Measurements from ENCODE around the gene DNAH8. TPM values are rescaled to one million over a fixed set of nuclear protein-coding genes. Genes with fewer than 3 reads are reported as not detected.

DNAH8 gene
- total and polyA plus RNA-seq, 2 donors (not counting 3 experiments of a cell fraction or from before 2014, with no cell fraction given): 0.29 to 0.61 TPM

DNA sequence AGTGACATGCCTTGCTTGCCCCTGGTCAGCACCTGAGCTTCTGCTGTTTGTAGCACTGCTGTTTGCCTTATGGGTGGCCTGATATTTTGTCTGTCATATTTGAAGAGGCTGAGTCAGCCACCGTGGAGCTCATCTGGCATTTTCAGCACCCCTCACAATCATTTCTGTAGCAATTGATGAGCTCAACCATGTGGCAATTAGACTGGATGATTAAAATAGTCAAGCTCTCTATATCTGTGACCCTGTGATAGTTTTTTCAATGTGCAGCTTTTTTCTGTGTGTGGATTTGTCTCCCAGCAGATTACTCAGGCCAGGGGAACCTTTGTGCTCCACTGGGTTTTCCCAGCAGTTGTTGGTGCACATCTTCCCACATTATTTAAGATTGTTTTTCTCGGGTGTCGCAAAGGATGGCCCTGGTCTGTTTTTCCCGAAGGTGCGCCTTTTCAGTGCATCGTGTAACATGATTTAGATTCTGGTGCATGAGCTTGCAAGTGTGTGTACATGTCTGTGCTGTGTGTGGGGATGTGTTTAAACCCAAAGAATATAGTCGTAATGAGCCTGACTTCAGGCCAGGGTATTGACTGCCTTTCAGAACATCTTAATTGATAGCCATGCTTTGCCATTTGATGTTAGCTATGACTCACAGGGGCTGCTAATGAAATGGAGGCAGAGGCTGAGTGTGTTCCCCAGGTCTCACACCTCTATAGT is 301.9 kb downstream of the DNAH8 start:
- Histone ChIP-seq H3K9me3 (replicated peaks; ENCODE audit: control insufficient read depth, insufficient read depth, low read length) (no peaks in the 10 kb centered on the region), H4K20me1 (replicated peaks; ENCODE audit: control insufficient read depth, extremely low read depth, insufficient read depth, low read length) (no peaks in the 10 kb centered on the region), H3K27ac (ENCODE audit: insufficient read depth, low read depth, low read length) (no peak overlapping the region), H3K9me1 (replicated peaks; ENCODE audit: control insufficient read depth, extremely low read depth, insufficient read depth, low read length) (no peaks in the 10 kb centered on the region), H3K4me1 (ENCODE audit: control insufficient read depth, extremely low read depth, insufficient read depth, low read length) (no peaks in the 10 kb centered on the region), H3K36me3 (ENCODE audit: control insufficient read depth in 2 of 2, extremely low read depth in 1 of 2, insufficient read depth in 2 of 2, low read length in 2 of 2) (no peaks in the 10 kb centered on the region), H2AFZ (ENCODE audit: low read depth, low read length) (no peak overlapping the region), H3K27me3 (ENCODE audit: control insufficient read depth in 2 of 2, insufficient read depth in 2 of 2, low read length in 2 of 2) (no peaks in the 10 kb centered on the region), H3K79me2 (ENCODE audit: control insufficient read depth, insufficient read depth, low read length) (no peaks in the 10 kb centered on the region), H3K9ac (replicated peaks; ENCODE audit: extremely low read depth, insufficient read depth, low read length) (no peak overlapping the region), H3K4me3 (replicated peaks in 1 of 3; ENCODE audit: insufficient read depth in 1 of 3, low read depth in 1 of 3, low read length in 3 of 3) (no peak overlapping the region), H3K4me2 (ENCODE audit: insufficient read depth, low read length) (no peak overlapping the region)
- DNase-seq (ENCODE audit: low read depth, low spot score) (no peak), FAIRE-seq (no peak)
- ChIA-PET POLR2A (no interaction called here), CTCF (interaction anchor here (1.2 kb wide), 1 partner anchor 9 kb away, joined by 5 read pairs; no protein-coding TSS in a partner anchor)
- no TSS peak for BruUV-seq (replicated peaks)
- dilution Hi-C loops (cut with MboI; ENCODE audit: extremely low pct_ligation_motif_present, low sequenced_read_pairs) (no loop called here), intact Hi-C loops (cut with micrococcal nuclease) (no loop called here)
- TF ChIP-seq GATA2 (IDR thresholded peaks at IDR 0.05; ENCODE audit: insufficient read depth, insufficient read length, low read depth, low read length): no peak
- TF ChIP-seq, protein P1, sequence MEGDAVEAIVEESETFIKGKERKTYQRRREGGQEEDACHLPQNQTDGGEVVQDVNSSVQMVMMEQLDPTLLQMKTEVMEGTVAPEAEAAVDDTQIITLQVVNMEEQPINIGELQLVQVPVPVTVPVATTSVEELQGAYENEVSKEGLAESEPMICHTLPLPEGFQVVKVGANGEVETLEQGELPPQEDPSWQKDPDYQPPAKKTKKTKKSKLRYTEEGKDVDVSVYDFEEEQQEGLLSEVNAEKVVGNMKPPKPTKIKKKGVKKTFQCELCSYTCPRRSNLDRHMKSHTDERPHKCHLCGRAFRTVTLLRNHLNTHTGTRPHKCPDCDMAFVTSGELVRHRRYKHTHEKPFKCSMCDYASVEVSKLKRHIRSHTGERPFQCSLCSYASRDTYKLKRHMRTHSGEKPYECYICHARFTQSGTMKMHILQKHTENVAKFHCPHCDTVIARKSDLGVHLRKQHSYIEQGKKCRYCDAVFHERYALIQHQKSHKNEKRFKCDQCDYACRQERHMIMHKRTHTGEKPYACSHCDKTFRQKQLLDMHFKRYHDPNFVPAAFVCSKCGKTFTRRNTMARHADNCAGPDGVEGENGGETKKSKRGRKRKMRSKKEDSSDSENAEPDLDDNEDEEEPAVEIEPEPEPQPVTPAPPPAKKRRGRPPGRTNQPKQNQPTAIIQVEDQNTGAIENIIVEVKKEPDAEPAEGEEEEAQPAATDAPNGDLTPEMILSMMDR (IDR thresholded peaks at IDR 0.05; ENCODE audit: extremely low read depth in 1 of 2, insufficient read depth in 1 of 2, low read depth in 1 of 2, low read length in 2 of 2): no peak
- no peak for TF ChIP-seq FOS (IDR thresholded peaks at IDR 0.05; ENCODE audit: borderline replicate concordance, insufficient read depth, low read length)
- no peak for TF ChIP-seq POLR2A (IDR thresholded peaks at IDR 0.05; ENCODE audit: low read depth, low read length)
- TF ChIP-seq EZH2 (IDR thresholded peaks at IDR 0.05; ENCODE audit: borderline replicate concordance, low read depth, low read length, severe bottlenecking): no peak
- TF ChIP-seq, protein P2, sequence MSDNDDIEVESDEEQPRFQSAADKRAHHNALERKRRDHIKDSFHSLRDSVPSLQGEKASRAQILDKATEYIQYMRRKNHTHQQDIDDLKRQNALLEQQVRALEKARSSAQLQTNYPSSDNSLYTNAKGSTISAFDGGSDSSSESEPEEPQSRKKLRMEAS (IDR thresholded peaks at IDR 0.05; ENCODE audit: insufficient read depth, insufficient read length): no peak
- no peak for TF ChIP-seq JUN (IDR thresholded peaks at IDR 0.05; ENCODE audit: borderline replicate concordance, insufficient read depth, insufficient read length, low read depth)
- no peak for TF ChIP-seq MYC (IDR thresholded peaks at IDR 0.05; ENCODE audit: low read depth, low read length)
- no peak for TF ChIP-seq POLR2AphosphoS5 (IDR thresholded peaks at IDR 0.05; ENCODE audit: insufficient read depth, low read depth, low read length)
